Measurements from ENCODE around the gene AJAP1. TPM values are rescaled to one million over a fixed set of nuclear protein-coding genes. Genes with fewer than 3 reads are reported as not detected.

AJAP1 gene
- total and polyA plus RNA-seq, 2 of the 8 experiments (the other 6 are each of a cell fraction or from before 2014, with no cell fraction given): 1.9 to 6.2 TPM

- Histone ChIP-seq H3K9me3 (ENCODE audit: insufficient read depth in 2 of 2, low read depth in 1 of 2, low read length in 1 of 2) (peaks cover 0 to 8% of the 10 kb centered on the region in 2 experiments; a peak in 1 of 4 replicates), H2BK120ac (replicated peaks; ENCODE audit: low read depth, low read length) (no peak overlapping the region), H3K79me1 (ENCODE audit: low read depth, low read length) (peaks cover 2% of the 10 kb centered on the region), H3K23ac (ENCODE audit: insufficient read length) (no peak overlapping the region), H3K4me3 (ENCODE audit: extremely low read depth in 1 of 4, insufficient read depth in 2 of 4, low read depth in 3 of 4, low read length in 4 of 4) (no peak overlapping the region), H3K4ac (replicated peaks; ENCODE audit: insufficient read length, low read depth, low read length) (no peak overlapping the region), H2AK5ac (ENCODE audit: low read depth, low read length) (no peak overlapping the region), H3K14ac (ENCODE audit: insufficient read length) (no peak overlapping the region), H4K5ac (ENCODE audit: insufficient read length, low read depth, low read length) (no peak overlapping the region), H3K27ac (ENCODE audit: low read depth, low read length) (no peak overlapping the region), H2AFZ (ENCODE audit: low read length) (no peak overlapping the region), H3K36me3 (ENCODE audit: control insufficient read depth in 2 of 4, insufficient read depth in 4 of 4, low read length in 3 of 4) (no peaks in the 10 kb centered on the region), H3K23me2 (ENCODE audit: low read depth, low read length) (0 out of 2 replicates have a peak, but pooled peaks cover 3% of the 10 kb centered on the region), H2BK15ac (ENCODE audit: low read length) (no peak overlapping the region), H3K9ac (replicated peaks in 1 of 4; ENCODE audit: extremely low read depth in 1 of 4, low read depth in 3 of 4, low read length in 3 of 4) (no peak overlapping the region), H4K91ac (replicated peaks; ENCODE audit: insufficient read length, low read length) (no peak overlapping the region), H3K4me1 (replicated peaks in 1 of 4; ENCODE audit: control insufficient read depth in 3 of 4, insufficient read depth in 4 of 4, low read length in 3 of 4) (peaks cover 6 to 23% (median 16%) of the 10 kb centered on the region in 4 experiments), H3K4me2 (ENCODE audit: insufficient read depth in 1 of 2, low read depth in 2 of 2, low read length in 2 of 2) (no peak overlapping the region), H3K79me2 (ENCODE audit: control insufficient read depth in 1 of 2, insufficient read depth in 2 of 2, low read length in 2 of 2) (peaks cover 0 to 22% of the 10 kb centered on the region in 2 experiments; a peak in 2 of 4 replicates), H2BK20ac (ENCODE audit: low read length) (no peak overlapping the region), H3K27me3 (replicated peaks in 1 of 4; ENCODE audit: control insufficient read depth in 3 of 4, extremely low read depth in 1 of 4, insufficient read depth in 3 of 4, low read length in 3 of 4) (peaks cover 0 to 24% (median 22%) of the 10 kb centered on the region in 4 experiments; a peak in 6 of 7 replicates), H2BK5ac (ENCODE audit: low read depth, low read length) (no peak overlapping the region), H3K18ac (ENCODE audit: extremely low read depth, low read length) (no peak overlapping the region), H4K8ac (ENCODE audit: extremely low read depth, insufficient read depth, low read length) (no peak overlapping the region), H2BK12ac (ENCODE audit: low read depth, low read length) (no peak overlapping the region), H4K20me1 (replicated peaks in 1 of 2; ENCODE audit: control insufficient read depth in 1 of 2, insufficient read depth in 2 of 2, low read length in 2 of 2) (peaks cover 3 to 11% of the 10 kb centered on the region in 2 experiments), H3K56ac (replicated peaks; ENCODE audit: insufficient read length, low read depth, low read length) (no peak overlapping the region)
- DNase-seq (ENCODE audit: low read depth in 1 of 2, low spot score in 2 of 2): no peak
- ChIA-PET CTCF (ENCODE audit: partially characterized antibody) (no interaction called here), POLR2A (ENCODE audit: partially characterized antibody) (no interaction called here)
- FAIRE-seq: no peak
- WGBS, 2 experiments (ENCODE audit: extremely low coverage in 1 of 2, insufficient coverage in 1 of 2, insufficient read length in 1 of 2, insufficient replicate concordance in 2 of 2, low coverage in 1 of 2, low lambda C conversion rate in 2 of 2, missing lambda C conversion rate in 1 of 2): 95% methylated on average over 2 of the region's 2 CpGs; no CpG with 5 or more reads in 1 of the 2 experiments
- TF ChIP-seq ASH2L (IDR thresholded peaks at IDR 0.05; ENCODE audit: low read length): no peak
- no peak for TF ChIP-seq PHF8 (conservative IDR thresholded peaks at IDR 0.05; ENCODE audit: low read depth, low read length)
- TF ChIP-seq ATF3 (IDR thresholded peaks at IDR 0.05; ENCODE audit: insufficient read depth, low read depth, low read length): no peak
Measured at GRCh38 chr1:4661595-4661917, 7.1 kb downstream of the AJAP1 start.

All from H1 (cell line).